ENCODE measurements around the gene LCMT1. TPM values are rescaled to one million over a fixed set of nuclear protein-coding genes. Genes with fewer than 3 reads are reported as not detected.

LCMT1 gene
- total RNA-seq, 1 donor from 2014 or later: 35.7 TPM

- intact Hi-C loops (cut with DNase I): no loop called here
- Histone ChIP-seq H3K27ac (no peak overlapping the region), H3K9me3 (no peaks in the 10 kb centered on the region), H3K4me1 (no peaks in the 10 kb centered on the region), H3K27me3 (ENCODE audit: low read depth) (no peaks in the 10 kb centered on the region), H3K4me3 (no peak overlapping the region), H3K36me3 (no peaks in the 10 kb centered on the region)
- ATAC-seq (no peak), DNase-seq (no peak)
- TF ChIP-seq CTCF (IDR thresholded peaks at IDR 0.05): no peak
These were observed 23.8 kb upstream of the LCMT1 start for GRCh38 chr16:25087761-25088160.

- intact Hi-C loops (cut with DNase I): no loop called here
- TF ChIP-seq CTCF (IDR thresholded peaks at IDR 0.05): no peak
- H3K27ac ChIP-seq: no peak overlapping the region
- H3K9me3 ChIP-seq: no peaks in the 10 kb centered on the region
- no peak for DNase-seq
- H3K4me3 ChIP-seq: no peak overlapping the region
- no peaks in the 10 kb centered on the region for H3K36me3 ChIP-seq
- H3K4me1 ChIP-seq: no peaks in the 10 kb centered on the region
- no peaks in the 10 kb centered on the region for H3K27me3 ChIP-seq (ENCODE audit: low read depth)
- ATAC-seq: no peak
These were observed 22.2 kb upstream of the LCMT1 start for GRCh38 chr16:25089351-25089750.

GRCh38 chr16:25092441-25092840 lies 19.1 kb upstream of the LCMT1 start:
- Histone ChIP-seq H3K4me1 (no peaks in the 10 kb centered on the region), H3K27me3 (ENCODE audit: low read depth) (no peaks in the 10 kb centered on the region), H3K27ac (no peak overlapping the region), H3K4me3 (no peak overlapping the region), H3K9me3 (no peaks in the 10 kb centered on the region), H3K36me3 (no peaks in the 10 kb centered on the region)
- DNase-seq (no peak), ATAC-seq (peak in 1 of 2 donors; percentile 23)
- intact Hi-C loops (cut with DNase I): no loop called here
- no peak for TF ChIP-seq CTCF (IDR thresholded peaks at IDR 0.05)

GRCh38 chr16:25093208-25094061 lies 18.1 kb upstream of the LCMT1 start:
- TF ChIP-seq CTCF (IDR thresholded peaks at IDR 0.05): no peak
- H3K27me3 ChIP-seq (ENCODE audit: low read depth): no peaks in the 10 kb centered on the region
- no peaks in the 10 kb centered on the region for H3K4me1 ChIP-seq
- H3K27ac ChIP-seq: no peak overlapping the region
- no peaks in the 10 kb centered on the region for H3K36me3 ChIP-seq
- intact Hi-C loops (cut with DNase I): no loop called here
- H3K9me3 ChIP-seq: no peaks in the 10 kb centered on the region
- no peak for DNase-seq
- no peak overlapping the region for H3K4me3 ChIP-seq
- ATAC-seq: peak; percentile 26 to 49

- DNase-seq (no peak), ATAC-seq (no peak)
- Histone ChIP-seq H3K9me3 (no peaks in the 10 kb centered on the region), H3K36me3 (no peaks in the 10 kb centered on the region), H3K4me3 (no peak overlapping the region), H3K27ac (no peak overlapping the region), H3K27me3 (ENCODE audit: low read depth) (no peaks in the 10 kb centered on the region), H3K4me1 (no peaks in the 10 kb centered on the region)
- no peak for TF ChIP-seq CTCF (IDR thresholded peaks at IDR 0.05)
- intact Hi-C loops (cut with DNase I): no loop called here
These were observed 16.9 kb upstream of the LCMT1 start for GRCh38 chr16:25094596-25094995.
